ENCODE results near the gene MIP. TPM values are rescaled to one million over a fixed set of nuclear protein-coding genes. Genes with fewer than 3 reads are reported as not detected.

The MIP gene
- total and polyA plus RNA-seq, 10 of the 15 experiments (the other 5 are each of a cell fraction or from before 2014, with no cell fraction given), result 0.04 to 0.18 (median 0.11) TPM; not detected in 3

GRCh38 chr12:56486694-56487093 lies 32.2 kb upstream of the MIP start:
- ATAC-seq (no peak), FAIRE-seq (no peak), DNase-seq (ENCODE audit: low read depth, low spot score) (no peak)
- 0 out of 2 replicates have a peak, but pooled peaks have one; percentile 19 for TF ChIP-seq CREB1 (IDR thresholded peaks at IDR 0.05; ENCODE audit: low read depth)
- TF ChIP-seq SREBF1 (IDR thresholded peaks at IDR 0.05; ENCODE audit: low read length), result no peak
- in situ Hi-C loops (cut with MboI), result no loop called here
- WGBS (ENCODE audit: insufficient coverage, insufficient replicate concordance, low lambda C conversion rate, missing lambda C conversion rate), result 99% methylated on average over 12 of the region's 12 CpGs
- H3K27ac ChIP-seq (ENCODE audit: control insufficient read depth, insufficient read depth), result no peak overlapping the region
- H2AFZ ChIP-seq (ENCODE audit: control insufficient read depth, low read depth, low read length), result no peak overlapping the region
- ChIA-PET CTCF (no interaction called here), RAD21 (ENCODE audit: unreplicated experiment) (no interaction called here), POLR2A (no interaction called here), SMC1A (ENCODE audit: uncharacterized antibody, unreplicated experiment) (no interaction called here)
- no peaks in the 10 kb centered on the region for H3K36me3 ChIP-seq (ENCODE audit: control insufficient read depth in 2 of 2, insufficient read depth in 2 of 2, low read length in 1 of 2)
- H3K27me3 ChIP-seq (replicated peaks in 1 of 2; ENCODE audit: control insufficient read depth in 2 of 2, insufficient read depth in 2 of 2, low read length in 1 of 2), result peaks cover 0 to 2% of the 10 kb centered on the region in 2 experiments; a peak in 2 of 4 replicates
- BruUV-seq (replicated peaks), result no TSS peak
- no peaks in the 10 kb centered on the region for H3K79me2 ChIP-seq (ENCODE audit: control insufficient read depth, insufficient read depth, low read length)
- intact Hi-C loops (cut with micrococcal nuclease; ENCODE audit: unreplicated experiment), result no loop called here
- no peaks in the 10 kb centered on the region for H4K20me1 ChIP-seq (ENCODE audit: control insufficient read depth, insufficient read depth)
- no peak overlapping the region for H3K9ac ChIP-seq (ENCODE audit: control insufficient read depth, insufficient read depth, low read length)
- no peak overlapping the region for H3K4me2 ChIP-seq (ENCODE audit: control insufficient read depth, insufficient read depth)
- no peaks in the 10 kb centered on the region for H3K9me3 ChIP-seq (replicated peaks; ENCODE audit: control insufficient read depth, insufficient read depth, low read length)
- no peak overlapping the region for H3K4me3 ChIP-seq
- peaks cover 4% of the 10 kb centered on the region; the same call in 1 of the 2 replicates for H3K4me1 ChIP-seq (ENCODE audit: control insufficient read depth, insufficient read depth, low read length)

- POLR2A ChIA-PET, result no interaction called here
- H3K4me1 ChIP-seq (ENCODE audit: control insufficient read depth, insufficient read depth, low read length), result peaks cover 12% of the 10 kb centered on the region
- intact Hi-C loops (cut with micrococcal nuclease; ENCODE audit: unreplicated experiment) (no loop called here), in situ Hi-C loops (cut with MboI) (no loop called here)
- no peak overlapping the region for H3K27ac ChIP-seq (ENCODE audit: control insufficient read depth, insufficient read depth)
- no TSS peak for BruUV-seq (replicated peaks)
- no peak overlapping the region for H3K4me3 ChIP-seq
- ATAC-seq (no peak), DNase-seq (ENCODE audit: low read depth, low spot score) (no peak), FAIRE-seq (no peak)
- no peaks in the 10 kb centered on the region for H4K20me1 ChIP-seq (ENCODE audit: control insufficient read depth, insufficient read depth)
- no peak overlapping the region for H3K9ac ChIP-seq (ENCODE audit: control insufficient read depth, insufficient read depth, low read length)
- RAD21 ChIA-PET (ENCODE audit: unreplicated experiment), result interaction anchor here (1.2 kb wide), 1 partner anchor 85 kb away, joined by 3 read pairs; no protein-coding TSS in a partner anchor
- H2AFZ ChIP-seq (ENCODE audit: control insufficient read depth, low read depth, low read length), result no peak overlapping the region
- H3K79me2 ChIP-seq (ENCODE audit: control insufficient read depth, insufficient read depth, low read length), result no peaks in the 10 kb centered on the region
- no peaks in the 10 kb centered on the region; a peak in 1 of 4 replicates for H3K36me3 ChIP-seq (ENCODE audit: control insufficient read depth in 2 of 2, insufficient read depth in 2 of 2, low read length in 1 of 2)
- no peak overlapping the region for H3K4me2 ChIP-seq (ENCODE audit: control insufficient read depth, insufficient read depth)
- H3K9me3 ChIP-seq (replicated peaks; ENCODE audit: control insufficient read depth, insufficient read depth, low read length), result no peaks in the 10 kb centered on the region
- peaks cover 0 to 2% of the 10 kb centered on the region in 2 experiments; a peak in 2 of 4 replicates for H3K27me3 ChIP-seq (replicated peaks in 1 of 2; ENCODE audit: control insufficient read depth in 2 of 2, insufficient read depth in 2 of 2, low read length in 1 of 2)
- CTCF ChIA-PET, result interaction anchor here (0.9 to 1.3 kb wide), 3 partner anchors 11 to 219 kb away, joined by 3 to 4 read pairs (median 4); no protein-coding TSS in a partner anchor
- TF ChIP-seq POLR2AphosphoS5 (IDR thresholded peaks at IDR 0.05; ENCODE audit: low read length) (no peak), RB1 (IDR thresholded peaks at IDR 0.05; ENCODE audit: borderline replicate concordance) (no peak), TBL1XR1 (IDR thresholded peaks at IDR 0.05; ENCODE audit: low read depth, low read length) (no peak), SUPT20H (IDR thresholded peaks at IDR 0.05; ENCODE audit: borderline replicate concordance, control insufficient read depth, low read depth, low read length) (no peak), SIX5 (IDR thresholded peaks at IDR 0.05; ENCODE audit: low read depth, low read length, severe bottlenecking) (no peak), E2F4 (IDR thresholded peaks at IDR 0.05; ENCODE audit: low read depth, low read length) (no peak)
- SMC1A ChIA-PET (ENCODE audit: uncharacterized antibody, unreplicated experiment), result interaction anchor here (1.7 kb wide), 1 partner anchor 14 kb away, joined by 5 read pairs; no protein-coding TSS in a partner anchor
- 81% methylated on average over 1 of the region's 1 CpG for WGBS (ENCODE audit: insufficient coverage, insufficient replicate concordance, low lambda C conversion rate, missing lambda C conversion rate)
Measured at GRCh38 chr12:56484566-56484965, 30.1 kb upstream of the MIP start.

Data from GM12878 (cell line).